Measurements from ENCODE around the gene DNM3.

DNA sequence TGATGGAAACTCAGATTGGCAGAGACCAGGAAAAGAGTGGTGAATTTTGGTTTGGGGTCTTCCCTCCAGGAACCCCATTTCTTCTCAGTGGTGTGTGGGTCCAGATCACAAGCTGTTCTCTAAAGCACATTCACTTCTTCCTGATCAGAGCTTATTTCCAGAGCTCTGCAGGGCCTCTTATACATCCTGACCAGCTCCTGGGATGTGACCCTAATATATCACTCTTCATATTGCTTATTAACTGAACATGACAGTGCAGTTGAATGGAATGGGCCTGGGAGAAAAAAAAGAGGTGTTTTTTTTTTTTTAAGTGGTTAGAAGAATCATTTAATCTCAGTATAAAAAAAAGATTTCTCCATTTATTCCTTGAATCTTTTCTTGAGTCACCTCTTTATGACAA is 29.6 kb upstream of the DNM3 start:
- no peak for TF ChIP-seq EZH2 (IDR thresholded peaks at IDR 0.05; ENCODE audit: borderline replicate concordance, control insufficient read depth, low read depth, low read length)
- no peak for TF ChIP-seq CEBPB (IDR thresholded peaks at IDR 0.05; ENCODE audit: borderline replicate concordance in 1 of 2, low read depth in 2 of 2, low read length in 2 of 2)
- TF ChIP-seq NR2F1 (conservative IDR thresholded peaks at IDR 0.05) = no peak
- TF ChIP-seq ZNF622 (IDR thresholded peaks at IDR 0.05) = no peak
- TF ChIP-seq, protein P1, sequence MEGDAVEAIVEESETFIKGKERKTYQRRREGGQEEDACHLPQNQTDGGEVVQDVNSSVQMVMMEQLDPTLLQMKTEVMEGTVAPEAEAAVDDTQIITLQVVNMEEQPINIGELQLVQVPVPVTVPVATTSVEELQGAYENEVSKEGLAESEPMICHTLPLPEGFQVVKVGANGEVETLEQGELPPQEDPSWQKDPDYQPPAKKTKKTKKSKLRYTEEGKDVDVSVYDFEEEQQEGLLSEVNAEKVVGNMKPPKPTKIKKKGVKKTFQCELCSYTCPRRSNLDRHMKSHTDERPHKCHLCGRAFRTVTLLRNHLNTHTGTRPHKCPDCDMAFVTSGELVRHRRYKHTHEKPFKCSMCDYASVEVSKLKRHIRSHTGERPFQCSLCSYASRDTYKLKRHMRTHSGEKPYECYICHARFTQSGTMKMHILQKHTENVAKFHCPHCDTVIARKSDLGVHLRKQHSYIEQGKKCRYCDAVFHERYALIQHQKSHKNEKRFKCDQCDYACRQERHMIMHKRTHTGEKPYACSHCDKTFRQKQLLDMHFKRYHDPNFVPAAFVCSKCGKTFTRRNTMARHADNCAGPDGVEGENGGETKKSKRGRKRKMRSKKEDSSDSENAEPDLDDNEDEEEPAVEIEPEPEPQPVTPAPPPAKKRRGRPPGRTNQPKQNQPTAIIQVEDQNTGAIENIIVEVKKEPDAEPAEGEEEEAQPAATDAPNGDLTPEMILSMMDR (IDR thresholded peaks at IDR 0.05 in 2 of 3, conservative IDR thresholded peaks at IDR 0.05 in 1 of 3; ENCODE audit: control insufficient read depth in 2 of 3, extremely low read depth in 1 of 3, insufficient read depth in 1 of 3, low read depth in 3 of 3, low read length in 3 of 3) = no peak
- no peak for TF ChIP-seq YY1 (IDR thresholded peaks at IDR 0.05; ENCODE audit: low read depth, low read length)
- TF ChIP-seq HDAC2 (IDR thresholded peaks at IDR 0.05) = no peak
- TF ChIP-seq, protein P2, sequence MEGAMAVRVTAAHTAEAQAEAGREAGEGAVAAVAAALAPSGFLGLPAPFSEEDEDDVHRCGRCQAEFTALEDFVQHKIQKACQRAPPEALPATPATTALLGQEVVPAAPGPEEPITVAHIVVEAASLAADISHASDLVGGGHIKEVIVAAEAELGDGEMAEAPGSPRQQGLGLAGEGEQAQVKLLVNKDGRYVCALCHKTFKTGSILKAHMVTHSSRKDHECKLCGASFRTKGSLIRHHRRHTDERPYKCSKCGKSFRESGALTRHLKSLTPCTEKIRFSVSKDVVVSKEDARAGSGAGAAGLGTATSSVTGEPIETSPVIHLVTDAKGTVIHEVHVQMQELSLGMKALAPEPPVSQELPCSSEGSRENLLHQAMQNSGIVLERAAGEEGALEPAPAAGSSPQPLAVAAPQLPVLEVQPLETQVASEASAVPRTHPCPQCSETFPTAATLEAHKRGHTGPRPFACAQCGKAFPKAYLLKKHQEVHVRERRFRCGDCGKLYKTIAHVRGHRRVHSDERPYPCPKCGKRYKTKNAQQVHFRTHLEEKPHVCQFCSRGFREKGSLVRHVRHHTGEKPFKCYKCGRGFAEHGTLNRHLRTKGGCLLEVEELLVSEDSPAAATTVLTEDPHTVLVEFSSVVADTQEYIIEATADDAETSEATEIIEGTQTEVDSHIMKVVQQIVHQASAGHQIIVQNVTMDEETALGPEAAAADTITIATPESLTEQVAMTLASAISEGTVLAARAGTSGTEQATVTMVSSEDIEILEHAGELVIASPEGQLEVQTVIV (IDR thresholded peaks at IDR 0.05; ENCODE audit: borderline replicate concordance, partially characterized antibody) = no peak
- TF ChIP-seq ZNF274 (IDR thresholded peaks at IDR 0.05; ENCODE audit: insufficient read depth, insufficient read length) = no peak

Data from GM12878 (cell line).